Right lung (tissue), 10 donors: Measurements from ENCODE around the gene CUL3. TPM values are rescaled to one million over a fixed set of nuclear protein-coding genes. Genes with fewer than 3 reads are reported as not detected.
"Not testable (repeated sequence)": the region's sequence is repeated elsewhere in the genome, so short reads cannot be mapped to it uniquely, and the experiment has no call there.

Experiments used
- DNase-seq, 2 donors: peaks; one replicate each; pipeline ENCODE4 v3.0.0-alpha.2; 2013
- long read RNA-seq, 8 donors: transcript quantifications; one replicate each; lab custom pipeline, GENCODE V29; 2026
- polyA plus RNA-seq, 5 donors: library from polyadenylated mRNA; unstranded; fragments of 120-200 nt; gene quantifications; one replicate each; pipeline versions ENCODE4 v1.2.1 to v1.2.3, GENCODE V29; 2013; ENCODE audit warnings: inconsistent platforms in 1 of 5, low replicate concordance in 1 of 5; ENCODE audit not compliant: insufficient read length in 5 of 5, insufficient read depth in 1 of 5

Gene CUL3
- 100 to 1,000 TPM in 2 of 5 donors, 10 to 100 TPM in 3; 83.7 to 108 (median 99.7) TPM for polyA plus RNA-seq
- long read RNA-seq, donor 1, full-length matches to known transcripts: 11 of 24 reads
- long read RNA-seq, donor 1, partial matches to known transcripts: 13 of 24 reads
- long read RNA-seq, donor 1, other reads (novel, unspliced or antisense): 0 of 24 reads
- long read RNA-seq, donor 2, full-length matches to known transcripts: 10 of 10 reads
- long read RNA-seq, donor 2, partial matches to known transcripts: 0 of 10 reads
- long read RNA-seq, donor 2, other reads (novel, unspliced or antisense): 0 of 10 reads
- long read RNA-seq, donor 3, full-length matches to known transcripts: 14 of 14 reads
- long read RNA-seq, donor 3, partial matches to known transcripts: 0 of 14 reads
- long read RNA-seq, donor 3, other reads (novel, unspliced or antisense): 0 of 14 reads
- long read RNA-seq, donor 4, full-length matches to known transcripts: 4 of 4 reads
- long read RNA-seq, donor 4, partial matches to known transcripts: 0 of 4 reads
- long read RNA-seq, donor 4, other reads (novel, unspliced or antisense): 0 of 4 reads
- long read RNA-seq, donor 5, full-length matches to known transcripts: 7 of 12 reads
- long read RNA-seq, donor 5, partial matches to known transcripts: 5 of 12 reads
- long read RNA-seq, donor 5, other reads (novel, unspliced or antisense): 0 of 12 reads
- long read RNA-seq, donor 6, full-length matches to known transcripts: 10 of 10 reads
- long read RNA-seq, donor 6, partial matches to known transcripts: 0 of 10 reads
- long read RNA-seq, donor 6, other reads (novel, unspliced or antisense): 0 of 10 reads
- long read RNA-seq, donor 7, full-length matches to known transcripts: 3 of 3 reads
- long read RNA-seq, donor 7, partial matches to known transcripts: 0 of 3 reads
- long read RNA-seq, donor 7, other reads (novel, unspliced or antisense): 0 of 3 reads
- long read RNA-seq, donor 8, full-length matches to known transcripts: 6 of 6 reads
- long read RNA-seq, donor 8, partial matches to known transcripts: 0 of 6 reads
- long read RNA-seq, donor 8, other reads (novel, unspliced or antisense): 0 of 6 reads

DNA sequence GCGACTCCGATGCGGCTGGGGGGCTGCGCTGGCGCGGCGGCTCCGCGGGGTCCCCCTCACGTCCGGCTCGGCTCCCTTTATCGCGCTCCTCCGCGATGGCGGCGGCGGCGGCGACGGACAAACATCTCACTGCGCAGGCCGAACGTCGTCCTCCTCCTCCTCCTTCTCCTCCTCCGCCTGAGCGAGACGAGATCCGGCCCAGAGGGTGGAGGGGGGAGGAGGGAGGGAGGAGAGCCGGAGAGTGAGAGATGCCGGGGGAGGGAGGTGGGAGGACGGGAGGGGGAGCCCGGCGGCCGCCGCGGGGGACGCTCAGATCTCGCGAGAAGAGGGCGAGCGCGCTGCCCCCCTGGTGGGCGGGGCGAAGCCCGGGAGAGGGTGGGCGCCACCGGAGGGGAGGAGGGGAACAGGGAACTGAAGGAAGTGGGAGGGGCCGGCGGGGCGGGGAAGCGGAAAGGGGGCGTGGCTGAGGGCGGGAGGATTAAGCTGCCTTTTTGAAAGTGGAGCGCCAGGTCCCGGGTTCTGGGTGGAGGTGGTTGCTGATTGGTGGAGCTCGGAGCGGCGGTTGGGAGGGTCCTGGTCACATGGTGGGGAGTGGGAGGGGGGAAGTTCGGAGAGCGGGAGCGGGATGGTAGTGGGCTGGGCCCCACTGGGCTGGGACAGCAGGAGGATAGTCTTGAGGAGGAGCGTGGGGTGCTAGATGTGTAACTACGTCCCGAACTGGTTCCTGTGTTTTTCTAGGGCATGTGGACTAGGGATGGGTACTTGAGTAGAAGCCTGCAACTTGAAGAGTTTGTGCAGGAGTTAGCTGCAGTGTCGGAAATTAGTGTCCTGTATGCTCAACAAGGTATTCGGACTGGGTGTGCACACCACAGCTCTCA lies at the start of gene CUL3:
Gene CUL3, minus strand, starts transcription at position 153 of the 878 bp plus-strand sequence. CDS start 354 bp downstream, outside the sequence.
- peak; percentile 99 for DNase-seq

DNA sequence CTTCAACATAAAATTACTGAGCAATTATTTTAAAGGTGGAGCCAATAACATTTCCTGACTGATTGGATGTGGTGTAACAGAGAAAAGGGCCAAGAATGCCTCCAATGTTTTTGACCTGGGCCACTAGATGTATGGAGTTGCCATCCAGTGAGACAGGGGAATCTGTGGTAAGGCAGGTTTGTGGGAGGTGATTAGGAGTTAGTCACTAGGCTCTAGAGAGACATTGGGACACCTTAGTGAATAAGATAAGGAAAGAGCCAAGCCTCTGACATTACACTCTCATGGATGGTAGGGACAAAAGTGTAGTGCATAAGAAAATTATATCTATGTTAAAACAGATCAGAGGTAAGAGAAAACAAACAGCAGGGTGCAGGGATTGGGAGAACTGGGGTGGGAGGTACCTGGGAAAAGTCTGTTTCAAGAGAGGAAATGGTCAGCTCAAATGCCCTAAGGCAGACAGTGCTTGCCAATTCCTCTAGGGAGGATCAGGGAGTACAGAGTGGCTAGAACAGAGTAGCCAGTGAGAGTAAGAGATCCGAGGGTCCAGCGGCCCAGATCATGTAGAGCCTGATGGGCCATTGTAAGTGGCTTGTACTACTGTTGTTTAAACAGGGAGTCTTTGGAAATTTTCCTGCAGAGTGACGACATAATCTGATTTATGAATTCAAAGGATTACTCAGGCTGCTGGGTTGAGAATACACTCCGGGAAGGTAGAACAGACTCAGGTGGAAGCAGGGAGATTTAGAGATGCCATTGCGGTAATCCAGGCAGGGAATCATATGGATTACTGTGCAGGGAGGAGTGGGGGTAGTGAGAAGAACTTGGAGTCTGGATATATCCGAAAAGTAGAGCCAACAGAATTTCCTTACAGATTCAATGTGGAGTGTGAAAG lies 45.7 kb upstream of the CUL3 start:
- no peak for DNase-seq

DNA sequence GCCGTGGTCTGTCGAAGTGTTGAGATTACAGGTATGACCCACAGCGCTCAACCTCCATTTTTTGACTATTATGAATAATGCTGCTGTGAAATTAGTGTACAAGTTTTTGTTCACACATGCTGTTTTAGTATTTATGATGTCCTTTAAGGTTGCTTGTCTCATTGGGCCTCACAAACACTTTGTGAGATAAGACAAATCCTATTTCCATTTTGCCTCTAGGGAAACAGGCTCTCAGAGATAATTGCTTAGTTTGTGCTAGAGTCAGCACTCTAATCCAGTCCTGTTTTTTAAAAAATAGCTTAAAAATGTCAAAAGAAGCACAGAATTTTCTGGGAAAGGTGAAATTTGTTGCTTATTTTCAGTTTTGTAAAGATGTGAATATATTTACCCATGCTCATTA lies 43.3 kb upstream of the CUL3 start:
- no peak for DNase-seq

DNA sequence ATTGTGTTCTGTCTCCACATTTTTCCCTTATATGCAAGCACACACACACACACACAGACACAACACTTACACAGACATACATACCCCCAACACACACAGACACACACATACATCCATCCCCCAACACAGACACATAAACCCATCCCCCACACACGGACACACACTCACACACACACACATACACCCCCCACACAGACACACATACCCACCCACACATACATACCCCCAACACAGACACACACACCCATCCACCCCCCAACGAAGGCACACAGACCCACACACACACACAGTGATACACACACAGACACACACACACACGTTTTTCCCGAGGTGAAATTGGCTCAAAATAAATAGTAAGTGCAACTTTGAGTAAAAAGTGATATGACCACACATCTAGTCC lies 41.6 kb upstream of the CUL3 start:
- no peak for DNase-seq

- no peak for DNase-seq
Measured at GRCh38 chr2:224613543-224614286, 28.6 kb upstream of the CUL3 start.

- no peak for DNase-seq
Measured at GRCh38 chr2:224612578-224612977, 27.4 kb upstream of the CUL3 start.

GRCh38 chr2:224611938-224612337 lies 26.8 kb upstream of the CUL3 start:
- no peak for DNase-seq

GRCh38 chr2:224608104-224608503 lies 22.9 kb upstream of the CUL3 start:
- DNase-seq: no peak

GRCh38 chr2:224603746-224604500 lies 18.8 kb upstream of the CUL3 start:
- DNase-seq: not testable (repeated sequence)

GRCh38 chr2:224602778-224603375 lies 17.7 kb upstream of the CUL3 start:
- DNase-seq: not testable (repeated sequence)

DNA sequence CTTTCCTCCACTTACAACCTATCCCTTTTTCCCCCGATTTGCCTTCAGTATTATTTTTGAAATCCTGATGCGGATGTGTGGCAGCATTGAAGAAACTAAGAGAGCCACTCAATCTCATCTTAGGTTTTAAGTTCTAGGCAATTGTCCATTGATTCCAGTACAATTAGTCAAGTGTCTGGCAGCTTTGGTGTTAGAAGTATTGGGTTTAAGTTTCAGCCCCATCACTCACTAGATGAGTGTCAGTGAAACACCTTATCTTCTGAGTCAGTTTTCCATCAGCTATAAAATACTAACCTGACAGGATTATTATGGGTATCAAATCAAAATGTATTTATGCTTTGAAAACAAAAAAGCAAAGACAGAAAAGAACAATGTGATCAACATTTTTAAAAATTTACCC lies 16.8 kb upstream of the CUL3 start:
- no peak for DNase-seq

GRCh38 chr2:224598678-224599077 lies 13.5 kb upstream of the CUL3 start:
- DNase-seq: no peak

GRCh38 chr2:224596289-224596688 lies 11.1 kb upstream of the CUL3 start:
- no peak for DNase-seq

DNA sequence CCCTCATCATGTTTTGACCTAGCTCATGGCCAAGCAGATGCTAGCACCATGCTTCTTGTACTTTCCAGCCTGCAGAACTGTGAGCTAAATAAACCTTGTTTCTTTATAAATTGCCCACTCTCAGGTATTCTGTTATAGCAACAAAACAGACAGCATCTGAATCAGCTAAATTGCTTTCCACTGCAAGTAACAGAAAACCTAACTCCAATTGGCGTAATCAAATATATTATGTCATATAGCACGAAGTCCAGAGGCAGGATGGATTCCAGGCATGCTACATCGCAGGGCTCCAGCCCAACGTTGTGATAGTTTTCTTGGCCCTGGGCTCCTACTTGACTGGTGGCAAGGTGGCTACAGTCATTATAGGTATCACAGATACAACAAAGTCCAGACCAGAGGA lies 10.4 kb upstream of the CUL3 start:
- no peak for DNase-seq

- no peak for DNase-seq
Measured at GRCh38 chr2:224594840-224595239, 9.7 kb upstream of the CUL3 start.

DNA sequence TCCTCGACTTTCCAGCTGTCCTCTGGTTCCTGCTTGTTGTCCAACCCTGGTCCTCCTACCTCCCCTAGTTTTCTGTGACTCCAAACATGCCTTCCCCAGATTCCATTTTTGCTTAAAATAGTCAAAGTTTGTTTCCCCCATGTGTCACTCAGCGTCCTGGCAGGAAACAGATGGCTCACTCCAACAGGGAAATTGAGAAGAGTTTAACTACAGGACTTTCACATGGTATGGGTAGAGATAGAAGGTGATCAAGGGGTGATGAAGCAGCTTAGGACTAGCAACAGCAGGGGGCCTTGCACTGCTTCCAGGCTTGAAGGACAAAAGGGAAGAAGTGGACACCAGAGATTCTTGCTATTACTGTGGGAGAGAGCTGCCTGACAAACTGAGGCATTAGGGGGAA lies 6.1 kb upstream of the CUL3 start:
- DNase-seq: no peak

DNA sequence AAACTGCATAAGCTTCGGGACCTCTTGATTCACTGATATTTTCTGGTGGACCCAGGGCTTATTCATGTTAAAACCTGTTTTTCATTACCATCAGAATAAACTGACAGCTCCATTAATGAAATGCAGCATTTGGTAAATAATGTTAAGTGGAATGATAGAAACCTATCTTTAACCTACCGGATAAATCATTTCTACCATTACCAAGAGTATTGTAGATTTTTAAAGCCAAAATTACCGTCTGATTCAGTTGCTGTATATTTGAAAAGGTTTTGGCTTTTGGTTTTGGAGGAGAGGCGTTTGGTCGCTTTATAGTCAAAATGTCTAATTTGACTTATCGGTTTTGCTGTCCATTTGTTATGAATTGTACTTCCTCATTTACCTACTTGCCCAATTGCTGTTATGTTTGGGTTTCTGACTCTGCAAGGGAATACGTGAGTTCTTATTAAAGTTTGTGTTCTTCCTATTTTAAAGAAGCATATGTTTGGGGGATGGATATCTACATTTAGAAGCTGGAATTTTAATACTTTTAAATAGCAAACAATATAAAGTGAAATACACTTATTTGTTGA lies 1.0 kb upstream of the CUL3 start:
- DNase-seq: no peak

- peak; percentile 32 to 47 for DNase-seq
Measured at GRCh38 chr2:224584785-224585210, 365 bp downstream of the CUL3 start.
